ENCODE results near the gene CCAR1. TPM values are rescaled to one million over a fixed set of nuclear protein-coding genes. Genes with fewer than 3 reads are reported as not detected.
"Not testable (repeated sequence)": the region's sequence is repeated elsewhere in the genome, so short reads cannot be mapped to it uniquely, and the experiment has no call there.

Gene CCAR1
- total RNA-seq, 5 donors from 2014 or later (not counting 1 experiment from before 2014, with no cell fraction given) = 73.1 to 91.1 (median 76.6) TPM

- Histone ChIP-seq H3K27me3 (replicated peaks in 1 of 2; ENCODE audit: control insufficient read depth in 2 of 2, extremely low read depth in 1 of 2, insufficient read depth in 2 of 2, low read length in 1 of 2) (peaks cover 0 to 8% of the 10 kb centered on the region in 2 experiments), H3K4me1 (ENCODE audit: control insufficient read depth in 1 of 2, extremely low read depth in 1 of 2, insufficient read depth in 2 of 2, low read length in 2 of 2) (no peaks in the 10 kb centered on the region), H3K9me3 (no peaks in the 10 kb centered on the region), H3K4me3 (ENCODE audit: control insufficient read depth in 1 of 2, extremely low read depth in 1 of 2, low read length in 1 of 2) (no peak overlapping the region), H3K27ac (ENCODE audit: low read length) (no peak overlapping the region), H3K36me3 (ENCODE audit: control insufficient read depth in 2 of 2, extremely low read depth in 1 of 2, insufficient read depth in 1 of 2, low read length in 1 of 2) (no peaks in the 10 kb centered on the region)
- ATAC-seq (replicated peaks in 1 of 4) (no peak), DNase-seq (no peak)
- ChIA-PET POLR2A (no interaction called here), CTCF (no interaction called here)
- Mint-ChIP-seq H3K4me1 (no peaks in the 10 kb centered on the region), H3K27ac (no peak overlapping the region), H3K4me3 (no peak overlapping the region), H3K9me3 (no peaks in the 10 kb centered on the region), H3K36me3 (no peaks in the 10 kb centered on the region), H3K27me3 (no peaks in the 10 kb centered on the region)
- WGBS (ENCODE audit: insufficient coverage) = no CpG with 5 or more reads among the region's 1 CpG
Observed at GRCh38 chr10:68705548-68705947, 15.5 kb upstream of the CCAR1 start.

DNA sequence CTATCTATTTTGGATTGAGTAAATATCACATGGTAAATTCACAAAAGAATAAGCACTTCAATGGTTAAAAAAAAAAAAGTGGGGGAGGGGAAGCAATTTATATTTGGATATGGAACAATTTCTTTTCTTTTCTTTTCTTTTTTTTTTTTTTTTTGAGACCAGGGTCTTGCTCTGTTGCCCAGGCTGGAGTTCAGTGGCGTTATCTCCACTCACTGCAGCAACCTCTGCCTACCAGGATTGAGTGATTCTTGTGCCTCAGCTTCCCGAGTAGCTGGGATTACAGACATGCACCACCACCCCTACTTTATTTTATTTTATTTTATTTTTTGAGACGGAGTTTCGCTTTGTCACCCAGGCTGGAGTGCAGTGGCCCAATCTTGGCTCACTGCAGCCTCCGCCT lies 12.1 kb upstream of the CCAR1 start:
- H3K9me3 Mint-ChIP-seq; POLR2A ChIA-PET; H3K9me3 ChIP-seq; H3K36me3 Mint-ChIP-seq; H3K4me3 ChIP-seq (ENCODE audit: control insufficient read depth in 1 of 2, extremely low read depth in 1 of 2, low read length in 1 of 2); DNase-seq; H3K4me1 ChIP-seq (ENCODE audit: control insufficient read depth in 1 of 2, extremely low read depth in 1 of 2, insufficient read depth in 2 of 2, low read length in 2 of 2); H3K27me3 Mint-ChIP-seq; H3K4me3 Mint-ChIP-seq; H3K27ac ChIP-seq (ENCODE audit: low read length); H3K27ac Mint-ChIP-seq; H3K36me3 ChIP-seq (ENCODE audit: control insufficient read depth in 2 of 2, extremely low read depth in 1 of 2, insufficient read depth in 1 of 2, low read length in 1 of 2); H3K27me3 ChIP-seq (replicated peaks in 1 of 2; ENCODE audit: control insufficient read depth in 2 of 2, extremely low read depth in 1 of 2, insufficient read depth in 2 of 2, low read length in 1 of 2); ATAC-seq (replicated peaks in 1 of 4); H3K4me1 Mint-ChIP-seq: not testable (repeated sequence)
- CTCF ChIA-PET = interaction anchor here (0.6 to 0.8 kb wide), 2 partner anchors 9 to 160 kb away, joined by 3 to 5 read pairs; no protein-coding TSS in a partner anchor
- 100% methylated on average over 4 of the region's 5 CpGs for WGBS (ENCODE audit: insufficient coverage)

DNA sequence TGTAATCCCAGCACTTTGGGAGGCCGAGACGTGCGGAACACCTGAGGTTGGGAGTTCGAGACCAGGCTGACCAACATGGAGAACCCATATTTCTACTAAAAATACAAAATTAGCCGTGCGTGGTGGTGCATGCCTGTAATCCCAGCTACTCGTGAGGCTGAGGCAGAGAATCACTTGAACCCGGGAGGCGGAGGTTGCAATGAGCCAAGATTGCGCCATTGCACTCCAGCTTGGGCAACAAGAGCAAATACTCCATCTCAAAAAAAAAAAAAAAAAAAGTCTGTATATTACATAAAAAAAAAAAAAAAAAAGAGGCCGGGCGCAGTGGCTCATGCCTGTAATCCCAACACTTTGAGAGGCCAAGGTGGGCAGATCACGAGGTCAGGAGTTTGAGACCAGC lies 8.0 kb upstream of the CCAR1 start:
- H3K4me1 Mint-ChIP-seq; H3K4me1 ChIP-seq (ENCODE audit: control insufficient read depth in 1 of 2, extremely low read depth in 1 of 2, insufficient read depth in 2 of 2, low read length in 2 of 2); H3K27ac ChIP-seq (ENCODE audit: low read length); H3K9me3 ChIP-seq; H3K27ac Mint-ChIP-seq; H3K36me3 Mint-ChIP-seq; DNase-seq; H3K27me3 Mint-ChIP-seq; ATAC-seq (replicated peaks in 1 of 4); H3K9me3 Mint-ChIP-seq; H3K4me3 ChIP-seq (ENCODE audit: control insufficient read depth in 1 of 2, extremely low read depth in 1 of 2, low read length in 1 of 2); POLR2A ChIA-PET; H3K27me3 ChIP-seq (replicated peaks in 1 of 2; ENCODE audit: control insufficient read depth in 2 of 2, extremely low read depth in 1 of 2, insufficient read depth in 2 of 2, low read length in 1 of 2); H3K36me3 ChIP-seq (ENCODE audit: control insufficient read depth in 2 of 2, extremely low read depth in 1 of 2, insufficient read depth in 1 of 2, low read length in 1 of 2); H3K4me3 Mint-ChIP-seq: not testable (repeated sequence)
- CTCF ChIA-PET = interaction anchor here in 1 of 2 donors (0.6 kb wide), 1 partner anchor 34 kb away, joined by 4 read pairs; no protein-coding TSS in a partner anchor
- 88% methylated on average over 4 of the region's 13 CpGs for WGBS (ENCODE audit: insufficient coverage)

DNA sequence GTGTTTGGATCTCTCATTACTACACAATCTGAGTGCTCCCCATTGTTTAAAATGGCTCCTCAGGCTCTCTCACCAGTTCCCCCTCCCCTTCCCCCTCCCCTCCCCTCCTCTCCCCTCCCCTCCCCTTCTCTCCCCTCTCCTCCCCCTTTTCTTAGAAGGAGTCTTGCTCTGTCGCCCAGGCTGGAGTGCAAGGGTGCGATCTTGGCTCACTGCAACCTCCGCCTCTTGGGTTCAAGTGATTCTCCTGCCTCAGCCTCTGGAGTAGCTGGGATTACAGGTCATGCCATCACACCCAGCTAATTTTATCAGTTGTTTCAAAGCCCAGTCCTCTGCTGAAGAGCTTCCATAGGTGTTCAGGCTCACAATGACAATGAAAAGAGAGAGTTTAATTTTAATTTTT lies 3.6 kb upstream of the CCAR1 start:
- POLR2A ChIA-PET = no interaction called here
- peaks cover 5% of the 10 kb centered on the region for H3K36me3 Mint-ChIP-seq
- CTCF ChIA-PET = interaction anchor here in 1 of 2 donors (0.7 kb wide), 1 partner anchor 859 kb away, joined by 3 read pairs; no protein-coding TSS in a partner anchor
- no peak overlapping the region for H3K27ac ChIP-seq (ENCODE audit: low read length)
- no peak overlapping the region for H3K4me3 Mint-ChIP-seq
- no peaks in the 10 kb centered on the region for H3K36me3 ChIP-seq (ENCODE audit: control insufficient read depth in 2 of 2, extremely low read depth in 1 of 2, insufficient read depth in 1 of 2, low read length in 1 of 2)
- H3K27me3 Mint-ChIP-seq = no peaks in the 10 kb centered on the region
- H3K4me1 ChIP-seq (ENCODE audit: control insufficient read depth in 1 of 2, extremely low read depth in 1 of 2, insufficient read depth in 2 of 2, low read length in 2 of 2) = peaks cover 7 to 12% of the 10 kb centered on the region in 2 experiments
- H3K9me3 Mint-ChIP-seq = no peaks in the 10 kb centered on the region
- DNase-seq (no peak), ATAC-seq (replicated peaks in 1 of 4) (no peak)
- H3K9me3 ChIP-seq = no peaks in the 10 kb centered on the region
- peaks cover 11 to 12% (median 12%) of the 10 kb centered on the region in 3 donors for H3K4me1 Mint-ChIP-seq
- H3K27ac Mint-ChIP-seq = no peak overlapping the region
- H3K4me3 ChIP-seq (ENCODE audit: control insufficient read depth in 1 of 2, extremely low read depth in 1 of 2, low read length in 1 of 2) = no peak overlapping the region
- peaks cover 0 to 3% of the 10 kb centered on the region in 2 experiments for H3K27me3 ChIP-seq (replicated peaks in 1 of 2; ENCODE audit: control insufficient read depth in 2 of 2, extremely low read depth in 1 of 2, insufficient read depth in 2 of 2, low read length in 1 of 2)
- WGBS (ENCODE audit: insufficient coverage) = 100% methylated on average over 2 of the region's 3 CpGs

DNA sequence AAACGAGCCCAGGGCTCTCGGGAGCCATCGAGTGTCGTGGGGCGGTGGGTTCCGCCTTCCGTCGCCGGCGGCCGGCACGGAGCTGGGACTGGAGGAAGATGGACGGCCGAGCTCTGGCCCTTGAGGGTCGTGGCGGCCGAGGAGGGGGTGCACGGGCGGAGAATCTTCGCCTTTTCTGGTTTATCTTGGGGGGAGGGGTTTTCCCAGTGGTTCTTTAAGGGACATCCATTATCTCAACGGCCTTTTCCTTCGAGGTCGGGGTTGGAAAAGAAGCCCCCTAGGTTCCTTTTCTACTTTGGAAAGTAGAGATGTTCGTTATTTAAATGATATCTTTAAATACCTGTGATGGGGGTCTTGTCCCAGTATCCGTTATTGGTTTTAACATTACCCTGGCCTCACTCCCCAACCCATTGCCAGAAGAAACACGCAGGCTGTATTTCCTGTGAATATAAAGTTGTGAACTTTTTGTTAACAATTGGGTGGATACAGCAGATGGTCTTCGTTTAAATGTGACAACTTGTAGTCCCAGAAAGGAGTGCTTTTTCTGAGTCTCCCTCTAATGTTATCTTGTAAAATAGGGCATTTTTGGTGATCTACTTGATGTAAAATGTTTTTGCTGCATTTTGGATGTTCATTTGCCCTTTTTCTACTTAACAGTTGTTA lies 765 bp downstream of the CCAR1 start:
- Histone ChIP-seq H3K27me3 (replicated peaks in 1 of 2; ENCODE audit: control insufficient read depth in 2 of 2, extremely low read depth in 1 of 2, insufficient read depth in 2 of 2, low read length in 1 of 2) (peaks cover 0 to 3% of the 10 kb centered on the region in 2 experiments), H3K9me3 (no peaks in the 10 kb centered on the region), H3K4me3 (ENCODE audit: control insufficient read depth in 1 of 2, extremely low read depth in 1 of 2, low read length in 1 of 2) (peak overlapping the region; percentile 92 to 99), H3K4me1 (ENCODE audit: control insufficient read depth in 1 of 2, extremely low read depth in 1 of 2, insufficient read depth in 2 of 2, low read length in 2 of 2) (peaks cover 8 to 19% of the 10 kb centered on the region in 2 experiments), H3K36me3 (ENCODE audit: control insufficient read depth in 2 of 2, extremely low read depth in 1 of 2, insufficient read depth in 1 of 2, low read length in 1 of 2) (peaks cover 0 to 28% of the 10 kb centered on the region in 2 donors), H3K27ac (ENCODE audit: low read length) (peak overlapping the region; percentile 87)
- peaks cover 21 to 22% (median 22%) of the 10 kb centered on the region in 3 donors for H3K4me1 Mint-ChIP-seq
- POLR2A ChIA-PET = interaction anchor here (0.5 to 0.6 kb wide), 3 partner anchors 47 to 960 kb away, joined by 4 to 10 read pairs (median 4); no protein-coding TSS in a partner anchor
- peak overlapping the region; percentile 88 to 90 for H3K27ac Mint-ChIP-seq
- peaks cover 16% of the 10 kb centered on the region for H3K36me3 Mint-ChIP-seq
- H3K27me3 Mint-ChIP-seq = no peaks in the 10 kb centered on the region
- ATAC-seq (replicated peaks in 1 of 4) = no peak
- no peaks in the 10 kb centered on the region for H3K9me3 Mint-ChIP-seq
- WGBS (ENCODE audit: insufficient coverage) = 0% methylated on average over 13 of the region's 27 CpGs
- CTCF ChIA-PET = interaction anchor here in 1 of 2 donors (0.6 kb wide), 1 partner anchor 514 kb away, joined by 3 read pairs; no protein-coding TSS in a partner anchor
- H3K4me3 Mint-ChIP-seq = peak overlapping the region; percentile 94 to 96 (median 96)
- DNase-seq = peak in 2 of 35 experiments; percentile 8 to 38

GRCh38 chr10:68725016-68725415 lies 4.0 kb downstream of the CCAR1 start:
- Histone ChIP-seq H3K9me3 (no peaks in the 10 kb centered on the region), H3K4me1 (ENCODE audit: control insufficient read depth in 1 of 2, extremely low read depth in 1 of 2, insufficient read depth in 2 of 2, low read length in 2 of 2) (peaks cover 8 to 21% of the 10 kb centered on the region in 2 experiments), H3K27ac (ENCODE audit: low read length) (no peak overlapping the region), H3K4me3 (ENCODE audit: control insufficient read depth in 1 of 2, extremely low read depth in 1 of 2, low read length in 1 of 2) (no peak overlapping the region), H3K36me3 (ENCODE audit: control insufficient read depth in 2 of 2, extremely low read depth in 1 of 2, insufficient read depth in 1 of 2, low read length in 1 of 2) (peaks cover 0 to 56% of the 10 kb centered on the region in 2 donors), H3K27me3 (replicated peaks in 1 of 2; ENCODE audit: control insufficient read depth in 2 of 2, extremely low read depth in 1 of 2, insufficient read depth in 2 of 2, low read length in 1 of 2) (no peaks in the 10 kb centered on the region)
- ATAC-seq (replicated peaks in 1 of 4) (no peak), DNase-seq (no peak)
- Mint-ChIP-seq H3K4me1 (peaks cover 24 to 29% (median 27%) of the 10 kb centered on the region in 3 donors), H3K4me3 (no peak overlapping the region), H3K36me3 (peaks cover 24% of the 10 kb centered on the region), H3K27me3 (no peaks in the 10 kb centered on the region), H3K9me3 (no peaks in the 10 kb centered on the region), H3K27ac (no peak overlapping the region)
- 100% methylated on average over 4 of the region's 14 CpGs for WGBS (ENCODE audit: insufficient coverage)
- ChIA-PET CTCF (interaction anchor here (0.5 to 0.7 kb wide), 2 partner anchors 279 to 390 kb away, joined by 3 read pairs; no protein-coding TSS in a partner anchor), POLR2A (interaction anchor here in 1 of 2 donors (0.7 kb wide), 1 partner anchor 9 kb away, joined by 4 read pairs; no protein-coding TSS in a partner anchor)

Measured in T-cell (primary cell).